ENCODE measurements around the gene ZNF578.
"Not testable (repeated sequence)": the region's sequence is repeated elsewhere in the genome, so short reads cannot be mapped to it uniquely, and the experiment has no call there.

The ZNF578 gene

DNA sequence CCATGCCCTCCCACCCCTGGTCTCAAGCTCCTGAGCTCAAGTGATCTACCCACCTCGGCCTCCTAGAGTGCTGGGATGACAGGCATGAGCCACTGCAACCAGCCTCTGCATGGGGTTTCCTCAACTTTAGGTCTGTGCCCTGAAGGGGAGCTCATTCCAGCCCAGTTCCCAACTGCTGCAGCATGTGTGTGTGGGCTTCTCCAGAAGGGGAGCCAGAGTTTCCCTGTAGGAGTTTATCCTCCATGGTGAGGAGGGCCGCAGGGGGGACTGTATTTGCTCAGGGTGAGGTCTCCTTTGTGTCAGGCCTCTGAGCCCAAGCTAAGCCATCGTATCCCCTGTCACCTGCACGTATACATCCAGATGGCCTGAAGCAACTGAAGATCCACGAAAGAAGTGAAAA lies 62.8 kb downstream of the ZNF578 start:
- no peak for DNase-seq (ENCODE audit: low read depth, low spot score)

DNA sequence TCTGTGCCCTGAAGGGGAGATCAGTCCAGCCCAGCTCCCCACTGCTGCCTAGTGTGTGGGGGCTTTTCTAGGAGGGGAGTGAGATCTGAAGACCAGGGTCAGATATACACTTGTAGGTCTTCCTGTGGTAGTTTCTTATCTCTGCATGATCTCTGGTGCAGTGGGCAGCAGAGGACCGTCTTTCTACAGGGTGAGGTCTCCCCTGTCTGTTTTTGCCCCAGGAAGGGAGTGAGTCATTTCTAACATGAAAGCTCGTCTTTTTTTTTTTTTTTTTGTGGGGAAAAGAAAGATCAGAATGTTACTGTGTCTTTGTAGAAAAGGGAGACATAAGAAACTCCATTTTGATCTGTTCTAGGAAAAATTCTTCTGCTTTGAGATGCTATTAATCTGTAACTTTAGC lies 65.3 kb downstream of the ZNF578 start:
- DNase-seq (ENCODE audit: low read depth, low spot score), result no peak

DNA sequence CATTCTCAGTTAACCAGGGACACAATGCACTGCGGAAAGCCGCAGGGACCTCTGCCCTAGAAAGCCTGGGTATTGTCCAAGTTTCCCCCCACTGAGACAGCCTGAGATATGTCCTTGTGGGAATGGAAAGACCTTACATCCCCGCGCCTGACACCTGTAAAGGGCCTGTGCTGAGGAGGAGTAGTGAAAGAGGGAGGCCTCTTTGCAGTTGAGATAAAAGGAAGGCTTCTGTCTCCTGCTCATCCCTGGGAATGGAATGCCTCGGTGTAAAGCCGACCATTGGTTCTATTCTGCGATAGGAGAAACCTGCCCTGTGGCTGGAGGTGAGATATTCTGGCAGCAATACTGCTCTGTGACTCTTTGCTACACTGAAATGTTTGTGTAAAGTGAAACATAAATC lies 65.8 kb downstream of the ZNF578 start:
- DNase-seq (ENCODE audit: low read depth, low spot score), result not testable (repeated sequence)

DNA sequence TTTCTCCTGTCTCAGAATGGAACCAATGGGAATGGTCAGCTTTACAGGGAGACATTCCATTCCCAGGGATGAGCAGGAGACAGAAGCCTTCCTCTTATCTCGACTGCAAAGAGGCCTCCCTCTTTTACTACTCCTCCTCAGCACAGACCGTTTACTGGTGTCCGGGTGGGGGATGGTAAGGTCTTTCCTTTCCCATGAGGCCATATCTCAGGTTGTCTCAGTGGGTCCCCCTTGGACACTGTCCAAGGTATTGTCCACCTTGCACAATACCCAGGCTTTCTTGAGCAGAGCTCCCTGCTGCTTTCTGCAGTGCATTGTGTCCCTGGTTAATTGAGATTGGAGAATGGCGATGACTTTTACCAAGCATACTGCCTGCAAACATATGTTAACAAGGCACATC lies 66.7 kb downstream of the ZNF578 start:
- no peak for DNase-seq (ENCODE audit: low read depth, low spot score)

DNA sequence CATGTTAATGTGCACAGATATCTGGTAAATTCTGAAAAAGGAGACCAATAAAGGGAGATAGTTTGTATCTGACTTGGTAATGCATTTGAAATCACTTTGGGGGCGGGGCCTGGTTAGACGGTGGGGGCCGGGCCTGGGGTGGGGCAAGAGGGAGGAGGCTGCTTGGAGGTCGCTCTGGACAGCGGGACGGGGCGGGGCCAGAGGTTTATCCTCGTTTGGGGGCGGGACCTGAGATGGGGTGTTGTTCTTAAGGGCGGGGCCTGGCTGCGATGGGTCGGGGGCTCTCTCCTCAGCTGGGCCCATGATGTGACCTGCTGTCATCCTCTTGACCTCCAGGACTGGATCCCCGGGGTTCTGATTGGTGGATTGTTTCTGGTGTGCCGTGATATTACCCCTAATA lies 69.2 kb downstream of the ZNF578 start:
- no peak for DNase-seq (ENCODE audit: low read depth, low spot score)

DNA sequence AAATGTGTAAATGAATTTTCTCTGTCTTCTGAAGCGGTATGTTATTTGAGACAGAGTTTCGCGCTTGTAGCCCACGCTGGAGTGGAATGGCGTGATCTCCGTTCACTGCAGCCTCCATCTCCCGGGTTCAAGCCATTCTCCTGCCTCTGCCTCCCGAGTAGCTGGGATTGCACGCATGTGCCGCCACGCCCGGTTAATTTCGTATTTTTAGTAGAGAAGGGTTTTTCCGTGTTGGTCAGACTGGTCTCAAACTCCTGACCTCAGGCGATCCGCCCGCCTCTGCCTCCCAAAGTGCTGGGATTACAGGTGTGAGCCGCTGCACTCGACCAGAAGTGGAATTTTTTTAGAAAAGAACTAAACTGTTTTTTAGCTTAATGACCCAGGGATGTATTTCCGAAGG lies 70.7 kb downstream of the ZNF578 start:
- no peak for DNase-seq (ENCODE audit: low read depth, low spot score)

DNA sequence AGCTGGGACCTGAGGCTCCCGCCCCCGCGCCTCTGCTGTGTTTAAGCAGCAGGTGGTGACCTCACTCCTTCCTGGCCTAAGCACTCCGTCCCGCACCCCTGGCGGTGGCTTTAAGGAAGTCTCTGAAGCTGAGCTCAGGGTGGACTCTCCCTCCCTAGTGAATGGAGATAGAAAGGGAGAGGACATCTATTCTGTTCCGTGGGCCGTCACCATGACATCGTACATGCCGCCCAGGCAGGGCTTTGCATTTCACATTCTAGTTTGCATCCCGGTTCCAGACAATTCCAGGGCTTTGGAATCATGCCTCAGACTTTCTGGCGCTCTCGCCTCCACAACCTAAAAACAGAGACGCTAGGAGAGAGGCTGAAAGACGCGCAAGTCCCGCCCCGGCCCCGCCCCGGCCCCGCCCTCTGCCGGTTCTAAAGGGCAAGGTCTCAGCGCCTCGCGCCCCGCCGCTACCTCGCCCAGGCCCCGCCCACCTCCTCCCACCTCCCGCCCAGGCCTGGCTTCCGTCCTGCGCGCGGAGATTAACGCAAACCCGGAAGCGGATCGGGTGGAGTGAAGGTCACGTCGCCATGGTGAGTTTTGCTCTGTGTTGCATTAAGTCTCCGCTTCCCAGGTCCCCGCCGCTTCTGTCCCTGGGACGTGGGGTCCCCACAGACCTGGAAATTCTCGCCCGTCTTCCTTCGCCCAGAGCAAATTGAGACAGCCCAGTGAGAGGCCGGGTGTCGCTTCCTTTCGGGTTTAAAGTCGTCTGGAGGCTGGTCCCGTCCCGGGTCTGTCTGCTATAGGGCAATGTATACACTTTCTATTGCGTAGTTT lies 74.0 kb downstream of the ZNF578 start, which contains the start of gene ZNF808:
TSS of gene ZNF808 (plus strand) at position 535 of the 822 bp plus-strand sequence. CDS start 15,617 bp downstream, outside the sequence.
- DNase-seq (ENCODE audit: low read depth, low spot score), result peak; percentile 94

DNA sequence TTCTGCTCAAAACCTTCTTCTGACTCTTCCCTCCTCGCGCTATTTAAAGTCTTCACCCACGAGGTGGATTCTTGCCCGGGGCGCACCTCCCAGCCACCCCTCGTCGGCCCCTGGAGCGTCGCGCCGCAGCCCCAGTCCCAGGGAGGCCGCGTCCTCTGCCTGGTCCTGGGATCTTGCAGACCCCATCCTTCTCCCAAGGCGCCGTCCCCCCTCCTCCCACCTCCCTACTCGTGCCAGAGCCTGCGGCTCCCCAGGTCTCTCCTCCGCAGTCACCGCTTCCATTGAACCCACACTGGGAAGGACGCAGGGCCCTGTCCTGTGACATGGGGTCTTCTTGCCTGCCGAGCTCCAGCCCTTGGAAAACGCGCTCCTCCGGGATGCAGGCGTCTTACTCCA lies 74.6 kb downstream of the ZNF578 start:
- DNase-seq (ENCODE audit: low read depth, low spot score), result no peak

DNA sequence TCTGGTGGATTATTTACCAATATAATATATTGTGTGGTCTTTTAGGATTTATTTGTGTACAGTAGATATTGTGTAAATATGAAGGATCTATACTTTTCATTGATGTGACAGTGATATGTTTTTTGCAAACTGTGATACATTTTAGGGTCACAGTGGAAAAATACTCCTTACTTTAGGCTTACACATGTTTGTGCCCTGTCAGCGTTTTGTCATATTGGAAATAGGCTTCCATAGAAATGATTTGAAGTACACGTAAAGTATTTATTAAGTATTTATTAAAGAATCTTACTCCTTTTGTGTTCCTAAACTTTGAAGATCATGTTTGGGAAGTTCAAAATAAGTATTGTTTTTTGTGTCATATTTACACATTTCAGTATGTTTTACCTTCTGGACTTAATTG lies 79.1 kb downstream of the ZNF578 start:
- no peak for DNase-seq (ENCODE audit: low read depth, low spot score)

DNA sequence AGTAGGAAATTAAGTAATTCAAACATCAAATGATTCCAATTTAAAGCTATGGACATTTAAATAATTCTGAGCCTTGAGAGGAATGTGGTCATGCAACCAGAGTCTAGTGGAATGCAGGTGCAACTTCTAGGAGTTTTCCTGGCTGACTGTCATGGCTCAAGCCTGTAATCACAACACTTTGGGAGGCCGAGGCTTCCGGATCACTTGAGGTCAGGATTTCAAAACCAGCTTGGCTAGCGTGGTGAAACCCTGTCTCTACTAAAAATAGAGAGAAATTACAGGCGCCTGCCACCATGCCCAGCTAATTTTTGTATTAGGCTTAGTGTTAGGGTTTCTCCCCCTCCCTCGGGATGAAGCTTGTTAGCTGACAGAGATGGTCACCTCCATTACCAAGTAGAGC lies 80.5 kb downstream of the ZNF578 start:
- DNase-seq (ENCODE audit: low read depth, low spot score), result no peak

DNA sequence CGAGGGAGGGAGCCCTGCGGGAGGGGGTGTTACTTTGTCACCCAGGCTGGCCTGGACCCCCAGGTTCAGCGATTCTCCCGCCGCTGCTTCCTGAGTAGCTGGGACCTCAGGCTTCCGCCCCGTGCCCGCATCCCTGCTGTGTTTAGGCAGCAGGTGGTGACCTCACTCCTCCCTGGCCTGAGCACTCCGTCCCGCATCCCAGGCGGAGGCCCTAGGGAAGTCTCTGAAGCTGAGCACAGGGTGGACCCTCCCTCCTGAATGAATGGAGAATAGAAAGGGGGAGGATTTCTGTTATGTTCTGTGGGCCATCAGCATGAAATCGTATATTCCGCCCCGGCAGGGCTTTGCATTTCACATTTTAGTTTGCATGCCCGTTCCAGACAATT lies 82.0 kb downstream of the ZNF578 start:
- DNase-seq (ENCODE audit: low read depth, low spot score), result not testable (repeated sequence)

DNA sequence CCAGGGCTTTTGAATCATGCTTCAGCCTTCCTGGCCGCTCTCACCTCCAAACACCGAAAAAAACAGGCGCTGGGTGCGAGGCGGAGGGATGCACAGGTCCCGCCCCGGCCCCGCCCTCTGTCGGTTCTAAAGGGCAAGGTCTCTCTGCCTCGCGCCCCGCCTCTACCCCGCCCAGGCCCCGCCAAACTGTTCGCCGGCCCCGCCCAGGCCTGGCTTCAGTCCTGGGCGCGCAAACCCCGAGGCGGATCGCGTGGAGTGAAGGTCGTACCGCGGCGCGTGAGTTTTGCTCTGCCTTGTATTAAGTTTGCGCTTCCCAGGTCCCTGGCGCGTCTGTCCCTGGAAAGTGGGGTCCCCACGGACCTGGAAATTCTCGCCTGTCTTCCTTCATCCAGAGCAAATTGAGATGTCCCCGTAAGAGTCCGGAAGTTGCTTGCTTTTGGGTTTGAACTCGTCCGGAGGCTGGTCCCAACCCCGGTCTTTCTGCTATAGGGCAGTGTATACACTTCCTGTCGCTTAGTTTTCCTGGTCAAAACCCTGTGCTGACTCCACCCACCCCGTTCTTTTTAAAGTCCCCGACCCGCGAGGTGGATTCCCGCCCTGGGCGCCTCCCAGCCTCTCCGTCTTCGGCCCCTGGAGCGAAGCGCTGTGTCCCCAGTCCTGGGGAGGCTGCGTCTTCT lies 82.6 kb downstream of the ZNF578 start:
- peak; percentile 92 for DNase-seq (ENCODE audit: low read depth, low spot score)

DNA sequence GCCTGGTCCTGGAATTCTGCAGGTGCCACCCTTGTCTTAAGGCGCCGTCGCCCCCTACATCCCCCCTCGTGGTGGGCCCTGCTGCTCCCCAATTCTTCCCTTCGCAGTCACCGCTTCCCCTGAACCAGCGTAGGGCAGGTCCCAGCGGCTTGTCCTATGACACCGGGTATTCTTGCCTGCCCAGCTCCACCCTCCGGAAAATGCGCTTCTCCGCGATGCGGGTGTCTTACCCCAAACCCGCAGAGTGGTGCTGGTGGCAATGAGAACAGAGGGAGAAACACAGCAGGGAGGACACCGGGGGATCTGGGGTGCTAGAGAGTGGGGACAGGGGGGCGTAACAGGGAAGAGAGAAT lies 83.1 kb downstream of the ZNF578 start:
- DNase-seq (ENCODE audit: low read depth, low spot score), result no peak

DNA sequence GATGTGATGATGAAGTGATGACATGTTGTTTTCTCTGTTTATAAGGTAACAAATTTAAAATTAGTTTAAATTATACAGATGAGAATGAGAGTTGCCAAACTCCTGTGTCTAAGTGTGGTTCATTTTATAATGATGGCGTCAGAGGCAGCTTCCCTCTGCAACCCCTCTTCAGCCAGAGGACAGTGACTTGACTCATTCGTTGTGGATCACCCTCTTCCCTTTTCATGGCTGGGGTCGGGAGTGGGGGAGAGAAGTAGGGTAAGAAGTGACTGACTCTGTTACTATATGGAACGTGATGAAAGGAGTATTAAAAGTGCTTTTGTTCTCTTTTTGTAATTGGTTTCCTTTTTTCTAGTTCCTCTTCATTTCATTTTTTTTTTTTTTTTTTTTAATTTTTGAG lies 85.5 kb downstream of the ZNF578 start:
- DNase-seq (ENCODE audit: low read depth, low spot score), result not testable (repeated sequence)

DNA sequence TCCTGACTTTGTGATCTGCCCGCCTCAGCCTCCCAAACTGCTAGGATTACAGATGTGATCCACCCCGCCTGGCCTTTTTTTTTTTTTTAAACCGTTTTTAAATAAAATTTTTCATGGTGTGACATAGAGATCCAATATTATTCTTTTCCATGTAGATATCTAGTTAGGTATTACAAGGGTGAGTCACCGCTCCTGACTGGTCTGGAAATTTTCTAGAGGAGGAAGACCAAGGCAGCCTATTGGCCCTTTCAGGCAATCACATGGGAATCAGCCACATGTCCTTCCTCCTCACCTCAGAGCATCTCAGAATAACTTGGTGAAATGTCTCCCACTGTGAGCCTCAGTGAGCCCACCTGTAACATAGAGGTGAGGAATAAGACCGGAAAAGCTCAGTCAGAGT lies 87.8 kb downstream of the ZNF578 start:
- DNase-seq (ENCODE audit: low read depth, low spot score), result not testable (repeated sequence)

DNA sequence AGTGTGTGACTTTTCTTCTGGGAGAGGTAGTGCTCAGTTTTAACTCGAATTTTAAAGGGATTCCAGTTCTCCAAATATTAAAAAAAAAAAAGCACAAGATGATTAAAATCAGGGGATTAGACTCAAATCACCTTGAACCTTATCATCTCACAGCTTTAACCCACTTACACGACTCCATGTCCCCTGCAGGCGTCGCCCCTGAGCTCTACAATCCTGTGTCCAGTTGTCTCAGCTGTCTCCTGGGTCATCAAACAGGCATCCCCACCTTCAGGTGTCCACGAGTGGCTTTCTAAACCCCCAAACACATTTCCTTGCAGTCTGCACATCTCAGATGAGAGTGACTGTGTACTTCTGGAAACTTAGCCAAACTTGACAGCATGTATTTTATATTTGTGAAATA lies 88.3 kb downstream of the ZNF578 start:
- DNase-seq (ENCODE audit: low read depth, low spot score), result no peak

DNA sequence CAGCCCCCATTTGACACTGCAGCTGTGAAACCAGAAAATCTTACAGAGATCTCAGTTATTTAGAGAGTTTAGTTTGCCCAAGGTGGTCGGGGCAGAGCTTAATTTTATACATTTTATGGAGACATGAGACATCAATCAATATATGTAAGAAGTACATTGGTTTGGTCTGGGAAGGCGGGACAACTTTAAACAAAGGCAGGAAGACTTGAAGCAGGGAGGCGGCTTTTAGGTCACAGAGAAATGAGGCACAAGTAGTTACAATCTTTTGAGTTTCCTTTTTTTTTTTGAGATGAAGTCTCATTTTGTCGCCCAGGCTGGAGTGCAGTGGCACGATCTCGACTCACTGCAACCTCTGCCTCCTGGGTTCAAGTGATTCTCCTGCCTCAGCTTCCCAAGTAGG lies 89.2 kb downstream of the ZNF578 start:
- DNase-seq (ENCODE audit: low read depth, low spot score), result not testable (repeated sequence)

DNA sequence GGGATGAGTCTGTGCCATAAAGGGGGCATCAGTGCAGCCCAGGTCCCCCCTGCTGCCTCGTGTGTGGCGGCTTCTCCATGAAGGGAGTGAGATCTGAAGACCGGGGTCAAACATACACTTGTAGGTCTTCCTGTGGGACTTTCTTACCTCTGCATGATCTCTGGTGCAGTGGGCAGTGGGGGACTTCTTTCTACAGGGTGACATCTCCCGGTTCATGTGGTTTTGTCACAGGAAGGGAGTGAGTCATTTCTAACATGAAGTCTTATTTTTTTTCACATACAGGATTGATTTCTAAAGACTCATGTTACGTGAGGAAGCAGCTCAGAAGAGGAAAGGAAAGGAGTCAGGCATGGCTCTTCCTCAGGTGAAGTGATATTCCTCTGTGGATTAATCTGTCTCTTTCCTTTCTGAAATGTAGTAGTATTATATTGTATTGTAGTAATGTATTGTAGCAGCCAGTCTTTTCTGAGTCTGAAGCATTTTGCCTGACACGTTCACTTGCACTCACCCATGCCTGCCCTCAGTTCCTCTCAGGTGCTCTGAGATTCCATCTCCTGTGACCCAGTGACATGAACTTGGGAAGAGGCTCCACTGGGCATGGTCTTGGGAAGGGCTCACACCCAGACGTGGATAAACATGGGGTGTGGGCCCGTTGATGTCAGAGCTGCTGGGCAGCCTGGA lies 89.8 kb downstream of the ZNF578 start:
- DNase-seq (ENCODE audit: low read depth, low spot score), result no peak

DNA sequence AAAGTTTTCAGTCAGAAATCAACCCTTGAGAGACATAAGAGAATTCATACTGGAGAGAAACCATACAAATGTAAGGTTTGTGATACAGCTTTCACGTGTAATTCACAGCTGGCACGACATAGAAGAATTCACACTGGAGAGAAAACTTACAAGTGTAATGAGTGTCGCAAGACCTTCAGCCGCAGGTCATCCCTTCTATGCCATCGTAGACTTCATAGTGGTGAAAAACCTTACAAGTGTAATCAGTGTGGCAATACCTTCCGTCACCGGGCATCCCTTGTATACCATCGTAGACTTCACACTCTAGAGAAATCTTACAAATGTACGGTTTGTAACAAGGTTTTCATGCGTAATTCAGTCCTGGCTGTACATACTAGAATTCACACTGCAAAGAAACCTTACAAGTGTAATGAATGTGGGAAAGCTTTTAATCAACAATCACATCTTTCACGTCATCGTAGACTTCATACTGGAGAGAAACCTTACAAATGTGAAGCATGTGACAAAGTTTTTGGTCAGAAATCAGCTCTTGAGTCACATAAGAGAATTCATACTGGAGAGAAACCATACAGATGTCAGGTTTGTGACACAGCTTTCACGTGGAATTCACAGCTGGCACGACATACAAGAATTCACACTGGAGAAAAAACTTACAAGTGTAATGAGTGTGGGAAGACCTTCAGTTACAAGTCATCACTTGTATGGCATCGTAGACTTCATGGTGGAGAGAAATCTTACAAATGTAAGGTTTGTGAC lies 101.0 kb downstream of the ZNF578 start:
- DNase-seq (ENCODE audit: low read depth, low spot score), result no peak

DNA sequence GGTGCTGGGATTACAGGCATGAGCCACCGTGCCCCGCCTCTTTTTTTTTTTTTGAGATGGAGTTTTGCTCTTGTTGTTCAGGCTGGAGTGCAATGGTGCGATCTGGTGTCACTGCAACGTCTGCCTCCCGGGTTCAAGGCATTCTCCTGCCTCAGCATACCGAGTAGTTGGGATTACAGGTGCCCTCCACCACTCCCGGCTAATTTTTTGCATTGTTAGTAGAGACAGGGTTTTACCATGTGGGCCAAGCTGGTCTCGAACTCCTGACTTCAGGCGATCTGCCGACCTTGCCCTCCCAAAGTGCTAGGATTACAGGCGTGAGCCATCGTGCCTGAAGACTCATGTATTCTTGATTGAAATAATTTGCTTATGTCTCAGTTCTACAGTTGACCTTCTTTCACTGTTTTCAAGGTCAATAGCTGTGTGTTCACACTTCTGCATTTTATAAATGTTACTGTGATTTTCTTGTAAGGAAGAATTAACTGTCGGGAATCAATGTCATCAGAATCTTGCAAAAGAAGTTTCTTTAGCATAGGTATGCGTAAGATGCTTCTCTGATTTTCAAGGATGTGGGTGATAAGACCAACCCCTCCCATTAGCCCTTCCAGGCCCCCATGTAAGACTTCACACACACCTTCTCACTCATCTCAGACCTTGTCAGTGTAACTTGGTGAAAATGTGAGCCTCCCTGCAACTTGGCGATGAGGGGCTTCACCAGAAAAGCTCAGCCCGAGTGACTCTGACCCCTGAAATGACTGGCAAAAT lies 104.1 kb downstream of the ZNF578 start:
- no peak for DNase-seq (ENCODE audit: low read depth, low spot score)
